Neuronal stem cell (in vitro differentiated cells): ENCODE data around the gene ZNF823.
"Not testable (repeated sequence)": the region's sequence is repeated elsewhere in the genome, so short reads cannot be mapped to it uniquely, and the experiment has no call there.

Source experiments
- DNase-seq: peaks from one replicate; pipeline ENCODE4 v3.0.0-alpha.2; 2013; ENCODE audit warnings: low spot score
- H2AFZ ChIP-seq: one replicate; pipeline ENCODE4 v1.6.1; 2013; ENCODE audit warnings: mild to moderate bottlenecking, low read length, inconsistent platforms
- H2AK5ac ChIP-seq: 2 replicates; pipeline ENCODE4 v1.6.1; 2013; ENCODE audit warnings: low read depth, mild to moderate bottlenecking, inconsistent platforms, low read length, moderate library complexity, mixed read lengths
- H2BK120ac ChIP-seq: 2 replicates; pipeline ENCODE4 v1.6.1; 2013; ENCODE audit warnings: low read depth, mild to moderate bottlenecking, inconsistent platforms, low read length, moderate library complexity, mixed read lengths
- H2BK12ac ChIP-seq: one replicate; pipeline ENCODE4 v1.6.1; 2013; ENCODE audit warnings: low read length, inconsistent platforms
- H2BK15ac ChIP-seq: 2 replicates; pipeline ENCODE4 v1.6.1; 2013; ENCODE audit warnings: mild to moderate bottlenecking, low read length, inconsistent platforms, mixed read lengths
- H2BK5ac ChIP-seq: one replicate; pipeline ENCODE4 v1.6.1; 2013; ENCODE audit warnings: inconsistent platforms, mild to moderate bottlenecking, low read length, moderate library complexity
- H3K14ac ChIP-seq: one replicate; pipeline ENCODE4 v1.6.1; 2013; ENCODE audit warnings: low read length, inconsistent platforms
- H3K18ac ChIP-seq: 2 replicates; pipeline ENCODE4 v1.6.1; 2013; ENCODE audit warnings: low read length, inconsistent platforms
- H3K23ac ChIP-seq: 2 replicates; pipeline ENCODE4 v1.6.1; 2013; ENCODE audit warnings: low read depth, mild to moderate bottlenecking, mixed read lengths, low read length, inconsistent platforms; ENCODE audit not compliant: poor library complexity
- H3K27ac ChIP-seq: replicated peaks from 3 replicates; pipeline ENCODE4 v1.5.1; 2013; ENCODE audit warnings: low read length, inconsistent platforms
- H3K27me3 ChIP-seq, 3 experiments: 2 replicates each; pipeline ENCODE4 v1.6.1; 2013; ENCODE audit warnings: low read length in 3 of 3, mild to moderate bottlenecking in 2 of 3, inconsistent platforms in 1 of 3, low read depth in 1 of 3, mixed read lengths in 1 of 3, moderate library complexity in 1 of 3; ENCODE audit not compliant: control insufficient read depth in 3 of 3, insufficient read depth in 3 of 3
- H3K36me3 ChIP-seq, 2 donors: replicated peaks in 1 of 2; 2 replicates each; pipeline ENCODE4 v1.6.1; 2013; ENCODE audit warnings: low read length in 2 of 2; ENCODE audit not compliant: control insufficient read depth in 2 of 2, insufficient read depth in 2 of 2
- H3K4ac ChIP-seq: 2 replicates; pipeline ENCODE4 v1.6.1; 2013; ENCODE audit warnings: inconsistent platforms, mild to moderate bottlenecking, low read length, moderate library complexity
- H3K4me1 ChIP-seq, 2 donors: 1 replicate in 1 of 2; 2 replicates in 1 of 2; pipeline ENCODE4 v1.6.1; 2013; ENCODE audit warnings: low read length in 2 of 2, low read depth in 1 of 2; ENCODE audit not compliant: control insufficient read depth in 2 of 2, insufficient read depth in 1 of 2
- H3K4me2 ChIP-seq: one replicate; pipeline ENCODE4 v1.6.1; 2013; ENCODE audit warnings: mild to moderate bottlenecking, low read length, inconsistent platforms; ENCODE audit not compliant: insufficient read depth, poor library complexity, severe bottlenecking
- H3K4me3 ChIP-seq, 2 donors: 2 replicates each; pipeline ENCODE4 v1.5.1; 2013; ENCODE audit warnings: low read length in 2 of 2, mild to moderate bottlenecking in 2 of 2, inconsistent platforms in 1 of 2, moderate library complexity in 1 of 2
- H3K79me1 ChIP-seq: one replicate; pipeline ENCODE4 v1.6.1; 2013; ENCODE audit warnings: low read depth, mild to moderate bottlenecking, inconsistent platforms, low read length, moderate library complexity
- H3K9ac ChIP-seq: one replicate; pipeline ENCODE4 v1.6.1; 2013; ENCODE audit warnings: mild to moderate bottlenecking, low read depth, low read length, inconsistent platforms; ENCODE audit not compliant: poor library complexity
- H3K9me3 ChIP-seq, 2 donors: replicated peaks in 1 of 2; 2 replicates each; pipeline versions ENCODE3 to v1.6.1; 2013; ENCODE audit warnings: low read length in 2 of 2, mild to moderate bottlenecking in 2 of 2, inconsistent platforms in 1 of 2, low read depth in 1 of 2, mixed read lengths in 1 of 2, moderate library complexity in 1 of 2; ENCODE audit not compliant: control insufficient read depth in 2 of 2, insufficient read depth in 1 of 2
- H4K8ac ChIP-seq: one replicate; pipeline ENCODE4 v1.6.1; 2013; ENCODE audit warnings: low read depth, mild to moderate bottlenecking, inconsistent platforms, low read length, moderate library complexity
- H4K91ac ChIP-seq: one replicate; pipeline ENCODE4 v1.6.1; 2013; ENCODE audit warnings: low read length, low read depth, mild to moderate bottlenecking, inconsistent platforms; ENCODE audit not compliant: poor library complexity
- WGBS, 2 donors: extraction: QIAGEN DNeasy Blood & Tissue Kit; methylation state at CpG; one replicate each; pipeline ENCODE4 v1.1.7; 2013; ENCODE audit warnings: missing lambda C conversion rate in 2 of 2, mixed read lengths in 1 of 2; ENCODE audit not compliant: insufficient read length in 2 of 2, insufficient replicate concordance in 1 of 2; ENCODE audit errors: extremely low coverage in 2 of 2; 5-methylcytosine and 5-hydroxymethylcytosine counted together

ZNF823 gene

DNA sequence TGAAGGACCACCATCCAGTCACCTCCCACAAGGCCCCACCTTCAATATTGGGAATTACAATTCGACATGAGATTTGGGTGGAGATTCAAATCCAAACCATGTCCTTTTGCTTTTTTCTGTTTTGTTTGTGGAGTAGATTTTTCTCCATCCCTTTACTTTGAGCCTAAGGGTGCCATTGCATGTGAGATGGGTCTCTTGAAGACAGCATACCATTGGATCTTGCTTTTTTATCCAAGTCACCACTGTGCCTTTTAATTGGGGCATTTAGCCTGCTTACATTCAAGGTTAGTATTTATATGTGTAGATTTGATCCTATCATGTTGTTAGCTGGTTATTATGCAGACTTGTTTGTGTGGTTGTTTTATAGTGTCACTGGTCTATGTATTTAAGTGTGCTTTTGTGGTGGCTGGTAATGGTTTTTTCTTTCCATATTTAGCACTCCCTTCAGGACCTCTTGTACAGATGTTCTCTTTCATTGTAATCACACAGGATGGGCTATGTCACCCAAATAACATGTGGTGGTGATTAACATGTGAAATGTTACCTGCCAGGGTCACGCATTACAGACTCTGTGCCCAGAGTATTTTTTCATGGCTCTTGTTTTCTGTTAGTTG lies 58.0 kb downstream of the ZNF823 start:
- Histone ChIP-seq H2AK5ac (no peak overlapping the region), H3K9ac (no peak overlapping the region), H3K14ac (no peak overlapping the region), H2BK15ac (no peak overlapping the region), H3K36me3 (peaks cover 15 to 85% of the 10 kb centered on the region in 2 donors), H2AFZ (no peak overlapping the region), H3K9me3 (peaks cover 29 to 93% of the 10 kb centered on the region in 2 donors), H3K4me1 (no peaks in the 10 kb centered on the region), H3K27me3 (no peaks in the 10 kb centered on the region), H4K8ac (no peak overlapping the region), H2BK12ac (no peak overlapping the region), H3K79me1 (no peaks in the 10 kb centered on the region), H3K4me3 (no peak overlapping the region), H2BK120ac (no peak overlapping the region), H3K4me2 (no peak overlapping the region), H2BK5ac (no peak overlapping the region), H3K23ac (no peak overlapping the region), H3K18ac (no peak overlapping the region), H3K27ac (no peak overlapping the region), H4K91ac (no peak overlapping the region), H3K4ac (no peak overlapping the region)
- no CpG with 5 or more reads among the region's 2 CpGs for WGBS, 2 donors
- DNase-seq: no peak

DNA sequence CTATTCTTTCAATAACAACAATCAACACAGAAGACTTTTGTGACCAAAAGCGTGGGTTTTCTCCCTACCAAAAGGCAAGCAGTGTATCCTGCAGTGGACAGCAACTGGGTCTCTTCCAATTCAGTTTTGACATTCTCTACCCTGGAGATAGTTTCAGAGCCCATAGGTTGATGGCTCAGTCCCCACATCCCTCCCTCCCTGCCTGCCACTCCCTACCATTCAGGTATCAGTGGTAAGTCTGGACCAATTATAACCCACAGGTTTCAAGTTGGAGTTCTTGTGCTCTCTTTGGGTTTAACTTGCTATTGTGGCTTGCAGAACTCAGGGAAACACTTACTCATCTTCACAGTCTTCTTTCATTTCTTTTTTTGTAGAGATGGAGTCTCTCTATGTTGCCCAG lies 60.2 kb downstream of the ZNF823 start:
- Histone ChIP-seq H4K8ac (no peak overlapping the region), H2AK5ac (no peak overlapping the region), H3K4ac (no peak overlapping the region), H2BK15ac (no peak overlapping the region), H3K27ac (no peak overlapping the region), H3K18ac (no peak overlapping the region), H3K4me3 (no peak overlapping the region), H3K23ac (no peak overlapping the region), H3K9me3 (peaks cover 22 to 93% of the 10 kb centered on the region in 2 donors), H2AFZ (no peak overlapping the region), H2BK12ac (no peak overlapping the region), H4K91ac (no peak overlapping the region), H3K79me1 (no peaks in the 10 kb centered on the region), H3K4me1 (no peaks in the 10 kb centered on the region), H2BK120ac (no peak overlapping the region), H2BK5ac (no peak overlapping the region), H3K36me3 (peaks cover 10 to 84% of the 10 kb centered on the region in 2 donors), H3K9ac (no peak overlapping the region), H3K4me2 (no peak overlapping the region), H3K27me3 (no peaks in the 10 kb centered on the region), H3K14ac (no peak overlapping the region)
- no CpG with 5 or more reads among the region's 1 CpG for WGBS, 2 donors
- DNase-seq: no peak

DNA sequence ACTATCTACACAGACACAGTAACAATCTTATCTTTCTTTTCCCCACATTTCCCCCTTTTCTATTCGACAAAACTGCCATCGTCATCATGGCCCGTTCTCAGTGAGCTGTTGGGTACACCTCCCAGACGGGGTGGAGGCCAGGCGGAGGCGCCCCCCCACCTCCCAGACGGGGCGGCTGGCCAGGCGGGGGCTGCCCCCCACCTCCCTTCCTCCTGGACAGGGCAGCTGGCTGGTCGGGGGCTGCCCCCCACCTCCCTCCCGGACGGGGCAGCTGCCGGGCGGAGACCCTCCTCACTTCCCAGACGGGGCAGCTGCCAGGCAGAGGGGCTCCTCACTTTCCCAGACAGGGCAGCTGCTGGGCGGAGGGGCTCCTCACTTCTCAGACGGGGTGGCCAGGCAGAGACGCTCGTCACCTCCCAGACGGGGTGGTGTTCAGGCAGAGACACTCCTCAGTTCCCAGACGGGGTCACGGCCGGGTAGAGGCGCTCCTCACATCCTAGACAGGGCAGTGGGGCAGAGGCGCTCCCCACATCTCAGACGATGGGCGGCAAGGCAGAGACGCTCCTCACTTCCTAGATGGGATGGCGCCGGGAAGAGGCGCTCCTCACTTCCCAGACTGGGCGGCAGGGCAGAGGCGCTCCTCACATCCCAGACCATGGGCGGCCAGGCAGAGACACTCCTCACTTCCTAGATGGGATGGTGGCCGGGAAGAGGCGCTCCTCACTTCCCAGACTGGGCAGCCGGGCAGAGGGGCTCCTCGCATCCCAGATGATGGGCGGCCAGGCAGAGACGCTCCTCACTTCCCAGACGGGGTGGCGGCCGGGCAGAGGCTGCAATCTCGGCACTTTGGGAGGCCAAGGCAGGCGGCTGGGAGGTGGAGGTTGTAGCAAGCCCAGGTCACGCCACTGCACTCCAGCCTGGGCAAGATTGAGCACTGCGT lies 61.8 kb downstream of the ZNF823 start:
- no CpG with 5 or more reads among the region's 47 CpGs for WGBS, 2 donors

DNA sequence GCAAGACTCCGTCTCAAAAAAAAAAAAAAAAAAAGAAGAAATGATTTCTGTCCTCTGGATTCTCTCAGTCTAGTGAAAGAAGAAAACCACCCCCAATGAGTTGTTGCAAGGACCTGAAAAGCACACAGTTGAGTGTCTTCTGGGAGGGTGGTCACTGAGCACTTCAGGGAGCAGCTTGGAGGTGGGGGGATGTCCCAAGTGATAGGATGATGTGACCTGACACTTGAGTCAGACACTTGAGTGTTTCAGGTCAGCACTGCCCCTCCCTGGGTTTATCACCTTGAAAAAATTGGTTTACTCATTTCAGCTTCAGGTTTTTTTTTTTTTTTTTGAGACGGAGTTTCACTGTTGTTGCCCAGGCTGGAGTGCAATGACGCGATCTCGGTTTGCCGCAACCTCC lies 63.2 kb downstream of the ZNF823 start:
- H3K36me3 ChIP-seq: peaks cover 6 to 60% of the 10 kb centered on the region in 2 donors
- peaks cover 13 to 76% of the 10 kb centered on the region in 2 donors for H3K9me3 ChIP-seq

More for the DNA sequence above, 61.8 kb downstream of the ZNF823 start:
- Histone ChIP-seq H3K14ac (peak overlapping the region; percentile 6), H3K36me3 (peaks cover 6 to 72% of the 10 kb centered on the region in 2 donors), H3K9me3 (peaks cover 17 to 82% of the 10 kb centered on the region in 2 donors)
- not testable (repeated sequence) for H3K18ac ChIP-seq, H2BK12ac ChIP-seq, H2BK5ac ChIP-seq, H3K4me2 ChIP-seq, H3K27ac ChIP-seq, H3K9ac ChIP-seq, H3K4me3 ChIP-seq, H3K4ac ChIP-seq, H2BK120ac ChIP-seq, DNase-seq, H3K27me3 ChIP-seq, H2BK15ac ChIP-seq, H4K91ac ChIP-seq, H3K23ac ChIP-seq, H2AK5ac ChIP-seq, H4K8ac ChIP-seq, H3K79me1 ChIP-seq, H3K4me1 ChIP-seq, H2AFZ ChIP-seq

More for the DNA sequence above, 63.2 kb downstream of the ZNF823 start:
- Histone ChIP-seq H4K91ac (no peak overlapping the region), H3K14ac (no peak overlapping the region), H4K8ac (no peak overlapping the region), H2BK12ac (no peak overlapping the region), H2BK15ac (no peak overlapping the region), H2BK120ac (no peak overlapping the region), H3K79me1 (no peaks in the 10 kb centered on the region), H3K4me3 (no peak overlapping the region), H3K9ac (no peak overlapping the region), H3K27me3 (no peaks in the 10 kb centered on the region), H2AK5ac (no peak overlapping the region), H3K23ac (no peak overlapping the region), H3K4ac (no peak overlapping the region), H3K4me1 (no peaks in the 10 kb centered on the region), H3K27ac (no peak overlapping the region), H2AFZ (no peak overlapping the region), H2BK5ac (no peak overlapping the region), H3K4me2 (no peak overlapping the region), H3K18ac (no peak overlapping the region)
- no peak for DNase-seq
- WGBS, 2 donors: no CpG with 5 or more reads among the region's 6 CpGs
